ENCODE data around the gene CTSZ.
"Not testable (repeated sequence)": the region's sequence is repeated elsewhere in the genome, so short reads cannot be mapped to it uniquely, and the experiment has no call there.

The CTSZ gene

DNA sequence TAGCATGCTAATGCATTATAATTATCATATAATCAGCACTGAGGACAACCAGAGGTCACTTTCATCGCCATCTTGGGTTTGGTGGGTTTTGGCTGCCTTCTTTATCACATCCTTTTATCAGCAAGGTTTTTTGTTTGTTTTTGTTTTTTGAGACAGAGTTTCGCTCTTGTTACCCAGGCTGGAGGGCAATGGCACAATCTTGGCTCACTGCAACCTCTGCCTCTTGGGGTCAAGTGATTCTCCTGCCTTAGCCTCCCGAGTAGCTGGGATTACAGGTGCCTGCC is 4.8 kb upstream of the CTSZ start:
- not testable (repeated sequence) for H2BK5ac ChIP-seq (ENCODE audit: low read length); H3K79me2 ChIP-seq (ENCODE audit: control insufficient read depth, insufficient read depth, low read length); H2AK5ac ChIP-seq (ENCODE audit: low read length); H3K36me3 ChIP-seq (ENCODE audit: control insufficient read depth, insufficient read depth, low read length); H3K56ac ChIP-seq (ENCODE audit: low read length); H3K4me3 ChIP-seq (ENCODE audit: low read length); H3K27ac ChIP-seq (ENCODE audit: low read depth, low read length); H4K5ac ChIP-seq (ENCODE audit: low read length); H3K18ac ChIP-seq (ENCODE audit: low read length); H4K8ac ChIP-seq (ENCODE audit: low read depth, low read length); H3K27me3 ChIP-seq (ENCODE audit: insufficient read depth, low read length, poor library complexity); H3K4me1 ChIP-seq (ENCODE audit: control insufficient read depth, low read depth, low read length); H3K23ac ChIP-seq (ENCODE audit: low read length); H2BK15ac ChIP-seq (replicated peaks; ENCODE audit: low read depth); H2BK120ac ChIP-seq (ENCODE audit: low read depth, low read length); H3K4ac ChIP-seq (ENCODE audit: low read depth, low read length); H3K79me1 ChIP-seq (ENCODE audit: low read length); H3K9ac ChIP-seq (ENCODE audit: low read length); DNase-seq; H3K4me2 ChIP-seq (ENCODE audit: low read length)
- WGBS (ENCODE audit: extremely low coverage, insufficient coverage, low lambda C conversion rate) = no CpG with 5 or more reads among the region's 3 CpGs

DNA sequence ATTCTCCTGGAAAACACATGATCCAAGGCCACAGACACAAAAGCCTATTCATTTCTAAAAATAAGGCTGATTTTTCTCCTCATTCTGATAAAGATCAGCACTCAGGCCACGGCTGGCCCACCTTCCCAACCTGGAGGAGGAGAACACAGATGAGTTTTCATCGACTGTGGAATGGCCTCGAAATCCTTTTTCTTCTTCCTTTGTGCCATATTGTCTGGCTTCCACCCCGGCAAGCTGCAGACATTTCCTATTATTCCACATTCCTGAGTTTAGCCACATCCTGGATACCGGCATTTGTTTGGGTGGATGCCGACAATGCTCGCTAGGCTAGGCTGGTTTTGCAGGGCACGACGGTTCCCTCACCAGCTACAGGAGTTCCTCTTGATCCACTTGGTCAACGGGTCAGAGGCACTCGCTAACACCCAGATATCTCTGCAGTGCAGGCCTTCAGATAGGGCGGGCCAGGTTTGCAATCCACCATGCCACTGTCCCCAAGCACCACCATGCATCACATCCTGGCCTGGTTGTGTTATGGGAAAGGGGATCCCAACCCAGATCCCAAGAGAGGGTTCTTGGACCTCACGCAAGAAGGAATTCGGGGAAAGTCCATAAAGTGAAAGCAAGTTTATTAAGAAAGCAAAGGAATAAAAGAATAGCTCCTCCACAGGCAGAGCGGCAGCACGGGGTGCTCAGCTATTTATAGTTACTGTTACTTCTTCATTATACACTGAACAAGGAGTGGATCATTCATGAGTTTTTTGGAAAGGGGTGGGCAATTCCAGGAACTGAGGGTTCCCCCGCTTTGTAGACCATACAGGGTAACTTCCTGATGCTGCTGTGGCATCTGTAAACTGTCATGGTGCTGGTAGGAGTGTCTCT is 4.2 kb upstream of the CTSZ start:
- Histone ChIP-seq H2BK15ac (replicated peaks; ENCODE audit: low read depth) (no peak overlapping the region), H3K4me2 (ENCODE audit: low read length) (no peak overlapping the region), H3K4me1 (ENCODE audit: control insufficient read depth, low read depth, low read length) (peaks cover 3% of the 10 kb centered on the region), H3K79me2 (ENCODE audit: control insufficient read depth, insufficient read depth, low read length) (no peaks in the 10 kb centered on the region), H2BK120ac (ENCODE audit: low read depth, low read length) (no peak overlapping the region), H3K4ac (ENCODE audit: low read depth, low read length) (no peak overlapping the region), H2AK5ac (ENCODE audit: low read length) (no peak overlapping the region), H3K79me1 (ENCODE audit: low read length) (peaks cover 2% of the 10 kb centered on the region), H3K4me3 (ENCODE audit: low read length) (no peak overlapping the region), H3K36me3 (ENCODE audit: control insufficient read depth, insufficient read depth, low read length) (no peaks in the 10 kb centered on the region), H4K5ac (ENCODE audit: low read length) (no peak overlapping the region), H3K9ac (ENCODE audit: low read length) (no peak overlapping the region), H3K56ac (ENCODE audit: low read length) (no peak overlapping the region), H3K18ac (ENCODE audit: low read length) (no peak overlapping the region), H4K8ac (ENCODE audit: low read depth, low read length) (no peak overlapping the region), H2BK5ac (ENCODE audit: low read length) (no peak overlapping the region), H3K23ac (ENCODE audit: low read length) (no peak overlapping the region), H3K27me3 (ENCODE audit: insufficient read depth, low read length, poor library complexity) (no peaks in the 10 kb centered on the region), H3K27ac (ENCODE audit: low read depth, low read length) (no peak overlapping the region)
- WGBS (ENCODE audit: extremely low coverage, insufficient coverage, low lambda C conversion rate) = no CpG with 5 or more reads among the region's 17 CpGs
- peak; percentile 83 for DNase-seq

DNA sequence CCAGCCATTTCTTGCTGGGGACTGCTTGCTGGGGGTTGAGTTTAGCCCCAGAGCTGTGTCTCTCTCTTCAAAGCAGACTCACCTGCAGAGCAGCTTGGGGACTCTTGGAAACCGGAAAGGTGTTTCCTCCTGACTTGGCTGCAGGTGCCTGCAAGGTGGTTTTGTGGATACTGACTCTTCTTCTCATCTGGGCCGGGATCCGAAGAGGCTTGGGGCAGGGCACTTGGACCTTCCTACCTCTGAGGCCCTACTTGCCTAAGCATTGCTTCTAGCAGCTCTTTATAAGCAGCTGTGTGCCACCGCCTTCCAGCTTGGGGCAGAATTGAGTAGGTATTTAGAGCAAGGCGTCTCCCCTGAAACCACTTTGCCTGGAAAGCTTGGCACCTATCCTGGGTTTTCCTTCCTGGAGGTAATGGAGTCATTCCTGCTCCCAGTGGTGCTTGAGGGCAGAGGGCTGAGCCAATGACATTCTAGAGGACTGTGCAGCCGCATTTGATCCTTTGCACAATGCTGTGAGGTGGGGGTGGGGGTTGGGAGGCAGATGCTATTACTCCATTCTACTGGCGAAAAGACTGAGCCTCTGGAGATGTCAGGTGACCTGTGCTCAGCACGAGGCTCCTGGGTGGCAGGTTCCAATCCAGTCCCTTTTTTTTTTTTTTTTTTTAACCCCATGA is 3.4 kb upstream of the CTSZ start:
- no peak overlapping the region for H3K4me2 ChIP-seq (ENCODE audit: low read length)
- peak; percentile 20 for DNase-seq
- no peak overlapping the region for H3K18ac ChIP-seq (ENCODE audit: low read length)
- H3K27me3 ChIP-seq (ENCODE audit: insufficient read depth, low read length, poor library complexity) = no peaks in the 10 kb centered on the region
- no peak overlapping the region for H4K5ac ChIP-seq (ENCODE audit: low read length)
- H3K79me1 ChIP-seq (ENCODE audit: low read length) = peaks cover 3% of the 10 kb centered on the region
- no peaks in the 10 kb centered on the region for H3K79me2 ChIP-seq (ENCODE audit: control insufficient read depth, insufficient read depth, low read length)
- H2BK120ac ChIP-seq (ENCODE audit: low read depth, low read length) = no peak overlapping the region
- no peak overlapping the region for H3K56ac ChIP-seq (ENCODE audit: low read length)
- H3K36me3 ChIP-seq (ENCODE audit: control insufficient read depth, insufficient read depth, low read length) = no peaks in the 10 kb centered on the region
- H2BK5ac ChIP-seq (ENCODE audit: low read length) = no peak overlapping the region
- H3K9ac ChIP-seq (ENCODE audit: low read length) = no peak overlapping the region
- H3K4ac ChIP-seq (ENCODE audit: low read depth, low read length) = no peak overlapping the region
- no peak overlapping the region for H2BK15ac ChIP-seq (replicated peaks; ENCODE audit: low read depth)
- H3K23ac ChIP-seq (ENCODE audit: low read length) = no peak overlapping the region
- H4K8ac ChIP-seq (ENCODE audit: low read depth, low read length) = no peak overlapping the region
- H3K27ac ChIP-seq (ENCODE audit: low read depth, low read length) = no peak overlapping the region
- H3K4me3 ChIP-seq (ENCODE audit: low read length) = no peak overlapping the region
- H3K4me1 ChIP-seq (ENCODE audit: control insufficient read depth, low read depth, low read length) = peaks cover 3% of the 10 kb centered on the region
- H2AK5ac ChIP-seq (ENCODE audit: low read length) = no peak overlapping the region
- WGBS (ENCODE audit: extremely low coverage, insufficient coverage, low lambda C conversion rate) = no CpG with 5 or more reads among the region's 8 CpGs

DNA sequence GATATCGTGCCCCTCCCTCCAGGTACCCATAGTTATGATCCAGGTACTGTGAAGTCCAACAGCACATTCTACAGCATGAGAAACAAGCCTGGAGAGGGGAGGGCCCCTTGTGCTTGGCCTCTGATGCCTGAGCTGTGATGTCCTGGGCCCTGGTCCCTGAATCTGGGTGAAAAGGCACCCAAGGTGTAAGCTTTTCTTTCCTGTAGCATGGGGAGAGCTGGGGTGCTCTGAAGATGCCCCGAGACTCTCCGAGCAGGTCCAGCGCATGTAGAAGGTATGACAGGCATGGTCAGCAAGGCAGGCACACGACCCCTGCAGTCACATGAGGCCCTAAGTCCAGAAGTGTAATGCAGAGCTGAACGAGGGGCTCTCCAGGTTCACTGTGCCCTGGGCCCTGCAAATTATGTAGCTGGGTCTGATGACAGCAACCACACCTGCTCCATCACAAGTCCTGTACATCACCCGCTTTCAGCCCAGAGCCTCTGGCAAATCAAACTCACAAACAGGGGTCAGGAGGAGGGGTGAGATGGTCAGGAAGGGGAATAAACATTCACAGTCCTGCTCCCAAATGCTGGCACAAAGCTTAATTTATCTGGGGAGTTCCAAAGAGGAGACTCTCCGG is 1.8 kb upstream of the CTSZ start:
- Histone ChIP-seq H2BK120ac (ENCODE audit: low read depth, low read length) (no peak overlapping the region), H3K4me2 (ENCODE audit: low read length) (no peak overlapping the region), H3K79me2 (ENCODE audit: control insufficient read depth, insufficient read depth, low read length) (no peaks in the 10 kb centered on the region), H3K27ac (ENCODE audit: low read depth, low read length) (no peak overlapping the region), H3K79me1 (ENCODE audit: low read length) (peaks cover 5% of the 10 kb centered on the region), H3K4me1 (ENCODE audit: control insufficient read depth, low read depth, low read length) (peaks cover 3% of the 10 kb centered on the region), H3K4ac (ENCODE audit: low read depth, low read length) (no peak overlapping the region), H3K27me3 (ENCODE audit: insufficient read depth, low read length, poor library complexity) (no peaks in the 10 kb centered on the region), H3K9ac (ENCODE audit: low read length) (no peak overlapping the region), H3K18ac (ENCODE audit: low read length) (no peak overlapping the region), H4K8ac (ENCODE audit: low read depth, low read length) (no peak overlapping the region), H2BK15ac (replicated peaks; ENCODE audit: low read depth) (no peak overlapping the region), H3K36me3 (ENCODE audit: control insufficient read depth, insufficient read depth, low read length) (no peaks in the 10 kb centered on the region), H3K4me3 (ENCODE audit: low read length) (no peak overlapping the region), H2BK5ac (ENCODE audit: low read length) (no peak overlapping the region), H3K56ac (ENCODE audit: low read length) (no peak overlapping the region), H3K23ac (ENCODE audit: low read length) (no peak overlapping the region), H4K5ac (ENCODE audit: low read length) (no peak overlapping the region), H2AK5ac (ENCODE audit: low read length) (no peak overlapping the region)
- no peak for DNase-seq
- no CpG with 5 or more reads among the region's 8 CpGs for WGBS (ENCODE audit: extremely low coverage, insufficient coverage, low lambda C conversion rate)

DNA sequence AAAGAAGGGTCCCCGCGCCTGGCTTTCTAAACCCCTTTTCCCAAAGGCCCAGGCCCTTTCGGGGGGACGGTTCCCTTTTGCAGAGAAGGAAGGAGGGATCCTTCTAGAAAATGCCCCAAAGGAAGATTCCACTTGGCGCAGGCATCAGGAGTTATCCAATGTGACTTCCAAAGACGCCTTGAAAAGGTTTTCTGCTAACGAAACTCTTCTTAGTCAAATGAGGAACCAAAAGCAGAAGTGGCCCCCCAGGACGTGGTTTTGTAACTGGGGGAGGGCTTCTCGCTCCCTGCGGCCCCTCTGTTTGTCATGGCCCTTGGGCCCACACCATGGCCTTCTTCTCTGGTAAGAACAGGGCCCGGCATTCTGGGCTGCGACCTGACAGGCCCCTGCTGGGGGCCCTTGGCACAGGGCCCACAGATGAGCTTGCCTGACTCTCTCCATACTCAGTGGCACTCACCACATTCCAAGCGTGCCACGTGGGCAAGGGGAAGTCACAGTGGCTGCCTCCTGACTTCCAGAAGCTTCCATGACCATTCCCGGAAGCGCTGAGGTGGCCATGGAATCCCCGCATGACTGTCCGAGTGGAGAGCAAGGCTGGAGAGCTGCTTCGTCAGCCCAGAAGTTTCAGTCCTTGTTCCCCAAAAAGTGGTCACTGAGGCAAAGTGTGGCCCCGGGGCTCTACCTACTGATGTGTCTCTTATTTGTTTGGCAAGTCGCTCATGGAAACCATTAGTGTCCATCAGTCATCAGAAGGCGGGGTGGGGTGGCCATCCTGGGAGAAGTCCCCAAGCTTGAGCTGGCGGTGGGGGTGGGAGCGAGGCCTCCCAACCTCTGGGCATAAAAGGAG is 834 bp upstream of the CTSZ start:
- Histone ChIP-seq H2BK5ac (ENCODE audit: low read length) (no peak overlapping the region), H3K79me1 (ENCODE audit: low read length) (peaks cover 5% of the 10 kb centered on the region), H3K4me3 (ENCODE audit: low read length) (no peak overlapping the region), H3K18ac (ENCODE audit: low read length) (peak overlapping the region; percentile 54), H2BK120ac (ENCODE audit: low read depth, low read length) (no peak overlapping the region), H3K4me2 (ENCODE audit: low read length) (peak overlapping the region; percentile 29), H3K23ac (ENCODE audit: low read length) (no peak overlapping the region), H3K9ac (ENCODE audit: low read length) (peak overlapping the region; percentile 64), H3K27me3 (ENCODE audit: insufficient read depth, low read length, poor library complexity) (no peaks in the 10 kb centered on the region), H4K5ac (ENCODE audit: low read length) (no peak overlapping the region), H2AK5ac (ENCODE audit: low read length) (no peak overlapping the region), H2BK15ac (replicated peaks; ENCODE audit: low read depth) (no peak overlapping the region), H3K4me1 (ENCODE audit: control insufficient read depth, low read depth, low read length) (peaks cover 3% of the 10 kb centered on the region), H3K36me3 (ENCODE audit: control insufficient read depth, insufficient read depth, low read length) (no peaks in the 10 kb centered on the region), H3K79me2 (ENCODE audit: control insufficient read depth, insufficient read depth, low read length) (no peaks in the 10 kb centered on the region), H3K4ac (ENCODE audit: low read depth, low read length) (peak overlapping the region; percentile 39), H3K56ac (ENCODE audit: low read length) (peak overlapping the region; percentile 80), H4K8ac (ENCODE audit: low read depth, low read length) (no peak overlapping the region), H3K27ac (ENCODE audit: low read depth, low read length) (no peak overlapping the region)
- no CpG with 5 or more reads among the region's 24 CpGs for WGBS (ENCODE audit: extremely low coverage, insufficient coverage, low lambda C conversion rate)
- no peak for DNase-seq
